T-helper 17 cell (primary cell): ENCODE measurements around the gene THOC7. TPM values are rescaled to one million over a fixed set of nuclear protein-coding genes. Genes with fewer than 3 reads are reported as not detected.

ENCODE experiments used
- ATAC-seq: fragments of 150-1000 bp; cut with Tn5 transposase; 2 replicates; pipeline ENCODE4 v1.10.0; 2021; ENCODE audit warnings: mild to moderate bottlenecking, moderate library complexity
- DNase-seq, 3 donors: peaks; one replicate each; pipeline versions ENCODE4 v3.0.0 to v3.0.0-alpha.2; 2020 to 2021
- H3K9me3 ChIP-seq: one replicate; pipeline ENCODE4 v1.7.0; 2013; ENCODE audit warnings: low read length, mild to moderate bottlenecking; ENCODE audit not compliant: control insufficient read depth, poor library complexity, severe bottlenecking
- H3K27ac Mint-ChIP-seq: one replicate; pipeline ENCODE4 v1.8.0; 2022; ENCODE audit warnings: mild to moderate bottlenecking, moderate library complexity, mixed read lengths
- H3K27me3 Mint-ChIP-seq: one replicate; pipeline ENCODE4 v1.8.0; 2022; ENCODE audit warnings: mixed read lengths
- H3K36me3 Mint-ChIP-seq: one replicate; pipeline ENCODE4 v1.8.0; 2022; ENCODE audit warnings: low read depth, mixed read lengths
- H3K4me1 Mint-ChIP-seq: one replicate; pipeline ENCODE4 v1.8.0; 2022; ENCODE audit warnings: mild to moderate bottlenecking, mixed read lengths
- H3K4me3 Mint-ChIP-seq: one replicate; pipeline ENCODE4 v1.8.0; 2022; ENCODE audit warnings: mild to moderate bottlenecking, moderate library complexity, mixed read lengths
- total RNA-seq, 4 donors: library from RNA in 2 of 4; stranded (reverse) in 2 of 4; gene quantifications; one replicate each; pipeline ENCODE4 v1.2.3 and lab custom pipeline; 2022 to 2026

THOC7 gene
- total RNA-seq, 2 donors from 2014 or later = 29.9 to 36.6 TPM

DNA sequence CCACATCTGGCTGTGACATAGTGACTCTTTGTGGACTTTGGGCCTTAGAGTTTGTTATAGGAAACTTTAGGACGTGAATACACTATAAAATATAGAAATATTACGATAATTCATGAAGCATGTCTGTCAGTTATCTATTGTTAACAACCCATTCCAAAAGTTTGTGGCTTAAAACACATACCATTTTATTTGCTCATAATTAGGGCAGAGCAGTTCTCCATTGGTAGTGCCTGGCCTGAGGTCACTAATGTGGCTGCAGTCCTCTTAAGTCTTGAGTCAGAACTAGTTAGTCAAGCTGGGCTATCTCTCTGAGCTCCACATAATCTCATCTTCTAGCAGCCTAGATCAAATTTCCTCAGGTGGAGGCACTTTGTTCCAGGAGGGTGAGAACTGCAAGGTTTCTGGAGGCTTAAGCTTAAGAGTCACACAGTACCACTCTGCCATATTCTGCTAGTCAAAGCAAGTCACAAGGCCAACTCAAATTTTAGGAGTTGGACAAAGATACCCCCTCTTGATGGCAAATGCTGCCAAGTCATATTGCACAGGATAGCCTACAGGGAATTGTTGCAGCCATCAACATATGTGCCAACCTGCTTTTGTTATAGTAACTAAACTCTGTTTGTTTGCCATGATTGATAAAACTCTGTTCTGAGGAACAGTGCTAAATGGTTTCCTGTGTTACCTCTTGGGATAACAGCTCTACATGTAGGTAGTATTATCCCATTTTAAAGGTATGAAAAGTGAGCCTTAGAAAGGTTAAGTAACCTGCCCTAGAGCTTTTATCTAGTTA, 8.7 kb upstream of the THOC7 start:
- Mint-ChIP-seq H3K36me3 (no peaks in the 10 kb centered on the region), H3K4me3 (no peak overlapping the region), H3K27me3 (no peaks in the 10 kb centered on the region), H3K27ac (no peak overlapping the region), H3K4me1 (peaks cover 33% of the 10 kb centered on the region)
- no peaks in the 10 kb centered on the region for H3K9me3 ChIP-seq
- ATAC-seq (no peak), DNase-seq (no peak)

DNA sequence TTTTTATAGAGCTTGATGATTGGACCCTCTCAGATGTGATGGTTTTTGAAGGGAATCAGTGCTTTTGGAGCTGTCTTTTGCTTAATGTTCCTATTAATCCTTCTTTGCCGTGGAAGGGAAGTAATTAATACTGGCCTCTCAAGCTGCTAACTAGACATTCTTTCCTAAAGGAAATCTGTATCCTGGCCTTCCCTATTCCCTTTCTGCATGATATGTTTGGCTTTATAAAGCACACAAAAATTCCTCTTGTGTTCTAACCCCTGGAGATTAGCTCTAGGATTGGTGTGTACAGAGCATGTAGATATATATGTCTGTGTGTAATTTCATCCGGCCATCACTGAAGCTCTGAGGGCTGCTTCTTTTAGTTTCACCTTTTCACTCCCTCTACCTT, 7.0 kb upstream of the THOC7 start:
- no peaks in the 10 kb centered on the region for H3K27me3 Mint-ChIP-seq
- ATAC-seq = no peak
- DNase-seq = no peak
- H3K9me3 ChIP-seq = no peaks in the 10 kb centered on the region
- H3K27ac Mint-ChIP-seq = peak overlapping the region; percentile 14
- peak overlapping the region; percentile 62 for H3K4me3 Mint-ChIP-seq
- H3K4me1 Mint-ChIP-seq = peaks cover 25% of the 10 kb centered on the region
- H3K36me3 Mint-ChIP-seq = no peaks in the 10 kb centered on the region

DNA sequence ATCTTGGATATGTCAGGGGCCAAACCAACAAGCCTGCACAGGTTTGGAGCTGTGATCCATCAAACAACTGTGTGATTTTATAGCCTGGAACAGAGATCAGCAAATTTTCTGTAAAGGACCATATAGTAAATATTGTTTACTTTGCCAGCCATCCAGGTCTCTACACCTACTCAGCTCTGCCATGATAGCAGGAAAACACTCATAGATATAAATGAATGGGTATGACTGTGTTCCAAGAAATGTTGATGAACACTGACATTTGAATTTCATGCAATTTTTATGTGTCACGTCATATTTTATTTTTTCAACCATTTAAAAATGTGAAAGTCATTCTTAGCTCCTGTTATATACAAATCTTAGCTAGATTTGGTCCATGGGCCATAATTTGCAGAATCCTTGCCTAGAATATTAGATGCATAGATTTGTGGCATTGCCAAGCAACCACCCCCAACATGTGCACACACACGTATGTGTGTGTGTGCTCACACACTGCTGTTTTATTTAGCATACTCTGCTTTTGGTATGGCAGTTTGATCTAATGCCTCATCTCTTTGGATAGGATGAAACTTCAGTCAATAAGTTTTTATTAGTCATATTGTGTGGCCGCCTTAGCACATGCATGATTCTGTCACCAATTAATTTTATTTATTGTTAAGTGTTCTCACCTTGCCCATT, 6.5 kb upstream of the THOC7 start:
- no peaks in the 10 kb centered on the region for H3K9me3 ChIP-seq
- no peak overlapping the region for H3K4me3 Mint-ChIP-seq
- H3K36me3 Mint-ChIP-seq = no peaks in the 10 kb centered on the region
- DNase-seq (no peak), ATAC-seq (no peak)
- no peak overlapping the region for H3K27ac Mint-ChIP-seq
- no peaks in the 10 kb centered on the region for H3K27me3 Mint-ChIP-seq
- H3K4me1 Mint-ChIP-seq = peaks cover 26% of the 10 kb centered on the region

DNA sequence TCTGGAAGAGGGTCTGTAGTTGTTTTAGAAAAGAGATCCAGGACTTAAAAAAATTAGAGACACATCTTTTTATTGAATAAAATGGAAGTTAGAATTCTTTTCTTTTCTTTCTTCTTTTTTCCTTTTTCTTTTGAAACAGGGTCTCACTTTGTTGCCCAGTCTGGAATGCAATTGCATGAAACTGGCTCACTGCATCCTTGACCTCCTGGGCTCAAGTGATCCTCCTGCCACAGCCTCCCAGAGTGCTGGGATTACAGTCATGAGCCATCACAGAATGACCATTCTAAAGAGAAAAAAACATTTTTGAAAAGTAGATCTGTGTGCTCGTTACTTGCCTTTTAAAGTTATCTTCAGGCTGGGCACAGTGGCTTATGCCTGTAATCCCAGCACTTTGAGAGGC, 3.6 kb upstream of the THOC7 start:
- Mint-ChIP-seq H3K4me1 (peaks cover 33% of the 10 kb centered on the region), H3K27ac (peak overlapping the region; percentile 41), H3K27me3 (no peaks in the 10 kb centered on the region), H3K4me3 (no peak overlapping the region), H3K36me3 (no peaks in the 10 kb centered on the region)
- ATAC-seq = no peak
- no peaks in the 10 kb centered on the region for H3K9me3 ChIP-seq
- no peak for DNase-seq

DNA sequence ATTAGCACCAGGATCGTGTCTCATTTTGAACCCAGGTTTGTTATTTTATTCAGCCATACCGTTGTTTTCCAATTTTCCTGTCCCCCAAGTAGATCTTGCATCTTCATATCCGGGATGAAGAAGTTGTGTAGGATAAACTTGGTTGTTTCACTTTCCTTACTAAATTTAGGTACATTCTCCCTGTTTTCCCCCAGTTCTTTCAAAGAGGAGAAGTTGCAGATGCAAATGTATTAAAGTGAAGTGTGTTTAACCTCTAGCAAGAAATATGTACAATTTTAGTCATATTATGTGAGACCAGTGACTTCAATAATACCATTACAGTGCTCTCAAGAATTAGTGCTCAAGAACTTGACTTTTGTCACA, 1.3 kb upstream of the THOC7 start:
- Mint-ChIP-seq H3K27ac (peak overlapping the region; percentile 93), H3K27me3 (no peaks in the 10 kb centered on the region), H3K4me1 (peaks cover 38% of the 10 kb centered on the region), H3K36me3 (no peaks in the 10 kb centered on the region), H3K4me3 (peak overlapping the region; percentile 90)
- H3K9me3 ChIP-seq = no peaks in the 10 kb centered on the region
- no peak for ATAC-seq
- DNase-seq = no peak

DNA sequence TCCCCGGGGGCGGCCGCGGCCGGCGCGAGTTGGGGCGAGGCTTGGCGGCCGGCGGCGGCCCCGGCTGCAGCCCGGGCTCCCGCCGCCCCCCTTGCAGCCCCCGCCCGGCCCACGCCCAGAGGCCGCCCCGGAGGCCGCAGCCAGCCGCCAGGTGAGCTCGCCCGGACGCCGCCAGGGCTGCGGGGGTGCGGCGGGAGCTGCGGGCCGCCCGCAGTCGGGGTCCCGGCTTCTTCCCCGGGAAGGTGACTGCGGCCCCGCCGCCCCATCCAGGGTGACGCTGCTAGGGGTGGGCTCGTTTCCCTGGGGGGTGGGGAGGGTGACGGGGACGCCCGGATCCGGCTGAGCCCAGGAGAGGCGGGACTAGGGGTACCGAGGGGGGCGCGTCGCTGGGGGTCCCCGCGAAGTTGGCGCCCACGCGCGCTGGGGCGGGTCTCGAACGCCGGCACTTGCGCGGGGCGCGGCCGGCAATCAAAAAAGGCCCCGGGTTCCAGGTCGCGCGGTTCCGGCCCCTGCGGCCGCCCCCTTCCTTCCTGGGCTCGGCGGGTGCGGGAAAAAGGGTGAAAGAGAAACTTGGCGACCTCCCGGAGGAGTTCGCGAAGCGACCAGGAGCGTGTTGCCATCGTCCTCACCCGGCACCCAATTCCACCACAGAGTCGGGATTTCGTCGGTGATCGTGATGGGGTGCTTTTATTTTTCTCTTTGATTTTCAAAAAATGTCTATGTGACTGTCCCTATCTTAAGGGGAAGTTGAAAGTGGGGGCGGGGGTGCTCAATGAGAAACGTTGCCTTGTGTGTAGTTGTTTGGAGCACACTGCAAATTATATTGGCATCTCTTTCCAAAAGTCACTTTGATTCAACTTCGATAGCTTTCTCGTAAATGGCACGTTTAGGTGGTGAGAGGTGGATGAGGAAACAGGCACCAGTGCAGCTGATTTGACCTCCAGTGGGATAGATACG, 681 bp upstream of the THOC7 start:
- Mint-ChIP-seq H3K27ac (peak overlapping the region; percentile 93), H3K27me3 (no peaks in the 10 kb centered on the region), H3K36me3 (no peaks in the 10 kb centered on the region), H3K4me1 (peaks cover 42% of the 10 kb centered on the region), H3K4me3 (peak overlapping the region; percentile 90)
- peak in 2 of 3 donors; percentile 34 to 45 for DNase-seq
- no peaks in the 10 kb centered on the region for H3K9me3 ChIP-seq
- ATAC-seq = peak; percentile 63

DNA sequence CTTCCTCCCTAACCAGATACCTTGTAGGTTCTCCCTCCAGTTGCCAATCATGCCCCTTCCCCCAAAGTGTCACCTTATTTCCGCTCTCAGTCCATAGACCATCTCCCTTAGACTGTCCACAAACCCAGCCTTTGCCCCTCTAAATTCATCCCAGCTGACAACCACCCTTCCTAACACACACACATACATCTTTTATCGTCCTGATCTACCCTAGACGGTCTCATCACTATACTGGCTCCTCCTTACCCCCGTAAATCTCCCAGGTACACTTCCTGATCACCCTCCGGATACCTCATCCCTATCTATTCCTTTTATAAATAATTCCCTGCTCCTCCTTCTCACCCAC, 828 bp downstream of the THOC7 start:
- Mint-ChIP-seq H3K27ac (peak overlapping the region; percentile 93), H3K4me3 (peak overlapping the region; percentile 96), H3K36me3 (no peaks in the 10 kb centered on the region), H3K27me3 (no peaks in the 10 kb centered on the region), H3K4me1 (peaks cover 40% of the 10 kb centered on the region)
- no peak for DNase-seq
- no peak for ATAC-seq
- no peaks in the 10 kb centered on the region for H3K9me3 ChIP-seq

DNA sequence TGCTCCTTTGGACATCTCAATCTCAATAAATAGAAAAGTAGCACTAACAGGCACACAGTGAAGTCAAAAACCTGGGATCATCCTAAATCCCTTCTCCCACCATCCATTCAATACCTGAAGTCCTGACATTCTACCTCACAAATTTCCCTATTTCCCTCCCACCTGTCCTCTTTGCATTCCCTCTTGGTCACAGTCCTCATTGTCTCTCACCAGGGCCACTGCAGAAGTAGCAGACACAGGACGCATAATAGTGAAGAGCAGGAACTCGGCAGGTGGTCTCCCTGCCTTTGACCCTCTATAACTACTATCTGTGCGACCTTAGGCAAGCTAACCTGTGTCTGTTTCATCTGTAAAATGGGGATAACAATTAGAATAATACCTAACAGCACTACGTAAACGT, 2.3 kb downstream of the THOC7 start:
- no peaks in the 10 kb centered on the region for H3K9me3 ChIP-seq
- H3K4me1 Mint-ChIP-seq = peaks cover 44% of the 10 kb centered on the region
- ATAC-seq (no peak), DNase-seq (no peak)
- H3K27me3 Mint-ChIP-seq = no peaks in the 10 kb centered on the region
- peak overlapping the region; percentile 45 for H3K4me3 Mint-ChIP-seq
- no peaks in the 10 kb centered on the region for H3K36me3 Mint-ChIP-seq
- H3K27ac Mint-ChIP-seq = peak overlapping the region; percentile 11

DNA sequence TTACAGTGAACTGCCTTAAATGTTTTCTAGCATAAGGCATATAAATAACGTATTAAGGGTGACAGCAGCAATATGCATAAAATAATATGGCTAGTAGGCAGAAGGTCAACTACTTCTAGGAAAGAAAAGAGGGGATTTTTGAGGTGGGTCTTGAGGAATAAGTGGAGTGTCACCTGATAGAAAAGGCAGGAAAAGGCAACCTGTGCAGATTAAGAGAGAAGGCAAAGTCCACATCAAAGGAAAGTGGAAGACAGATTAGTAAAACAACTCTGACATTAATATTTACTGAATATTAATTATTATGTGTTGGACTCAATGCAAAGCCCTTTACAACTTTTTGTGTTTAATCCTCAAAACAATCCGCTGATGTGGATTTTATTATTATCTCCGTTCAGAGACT, 2.8 kb downstream of the THOC7 start:
- Mint-ChIP-seq H3K36me3 (no peaks in the 10 kb centered on the region), H3K4me3 (no peak overlapping the region), H3K27me3 (no peaks in the 10 kb centered on the region), H3K4me1 (peaks cover 48% of the 10 kb centered on the region), H3K27ac (no peak overlapping the region)
- DNase-seq (no peak), ATAC-seq (no peak)
- H3K9me3 ChIP-seq = no peaks in the 10 kb centered on the region

DNA sequence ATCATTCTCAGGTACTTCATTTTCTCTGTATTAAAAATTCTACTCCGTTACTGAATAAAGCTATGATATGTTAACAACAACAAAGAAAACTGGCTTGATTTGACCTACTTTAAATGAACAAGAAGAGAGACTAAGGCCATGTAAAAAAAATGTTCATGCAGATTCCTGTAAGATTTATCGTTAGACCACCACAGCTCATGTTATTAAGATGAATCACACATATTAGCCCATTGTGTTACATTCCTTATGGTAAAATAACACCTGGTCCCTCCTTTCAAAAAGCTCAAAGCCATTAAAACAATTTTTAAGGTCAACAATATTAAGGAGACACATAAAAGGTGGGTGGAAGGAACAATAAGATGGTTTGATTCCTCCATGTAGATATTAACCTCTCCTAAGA, 6.3 kb downstream of the THOC7 start:
- H3K27me3 Mint-ChIP-seq = no peaks in the 10 kb centered on the region
- H3K4me1 Mint-ChIP-seq = peaks cover 37% of the 10 kb centered on the region
- H3K27ac Mint-ChIP-seq = no peak overlapping the region
- H3K9me3 ChIP-seq = no peaks in the 10 kb centered on the region
- ATAC-seq (no peak), DNase-seq (no peak)
- no peak overlapping the region for H3K4me3 Mint-ChIP-seq
- H3K36me3 Mint-ChIP-seq = peaks cover 1% of the 10 kb centered on the region

DNA sequence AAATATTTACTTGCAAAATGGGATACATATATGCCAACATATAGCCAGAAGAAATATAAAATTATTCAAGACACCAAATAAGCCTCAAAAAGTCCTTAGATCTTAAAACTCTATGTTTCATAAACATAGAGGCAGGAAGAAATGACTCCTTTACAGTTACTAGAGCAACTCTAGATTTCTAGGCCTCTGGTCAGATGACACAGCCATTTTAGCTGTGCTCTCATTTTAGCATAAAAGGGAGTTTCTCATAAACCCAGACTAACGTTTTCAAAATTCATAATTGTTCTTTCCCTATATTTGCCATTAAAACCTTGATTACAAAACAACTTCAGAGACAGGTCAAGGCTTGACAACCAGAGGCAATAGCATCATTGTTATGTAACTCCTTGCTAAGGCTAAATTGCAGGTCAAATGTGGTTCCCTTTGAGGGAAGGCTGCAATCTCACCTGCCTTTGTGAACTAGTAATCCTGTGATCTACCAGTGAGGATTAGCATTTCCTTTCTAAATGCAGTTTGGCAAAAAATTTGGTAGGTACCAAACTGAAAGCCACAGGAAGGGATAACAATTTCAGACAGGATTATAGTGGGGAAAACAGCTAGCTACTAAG, 8.2 kb downstream of the THOC7 start:
- no peak for DNase-seq
- no peaks in the 10 kb centered on the region for H3K9me3 ChIP-seq
- peaks cover 2% of the 10 kb centered on the region for H3K36me3 Mint-ChIP-seq
- H3K4me1 Mint-ChIP-seq = peaks cover 25% of the 10 kb centered on the region
- ATAC-seq = no peak
- no peak overlapping the region for H3K27ac Mint-ChIP-seq
- H3K27me3 Mint-ChIP-seq = no peaks in the 10 kb centered on the region
- H3K4me3 Mint-ChIP-seq = no peak overlapping the region

DNA sequence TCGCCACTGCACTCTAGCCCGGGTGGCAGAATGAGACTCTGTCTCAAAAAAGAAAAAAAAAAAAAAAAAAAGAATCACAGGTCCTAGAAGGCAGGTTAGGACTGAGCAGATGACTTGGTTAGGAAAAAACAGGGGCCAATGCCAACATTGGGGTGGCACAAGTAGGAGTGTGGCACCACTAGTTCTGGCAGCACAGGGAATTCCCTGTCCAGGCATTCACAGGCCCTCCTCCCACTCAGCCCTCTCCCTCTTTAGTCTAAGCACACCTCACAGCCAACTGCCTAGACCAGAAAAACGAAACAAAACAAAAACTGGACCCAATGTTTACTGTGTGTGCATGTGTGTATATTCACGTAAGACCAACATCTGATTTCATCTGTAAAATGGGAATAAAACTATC, 10.5 kb downstream of the THOC7 start:
- peaks cover 18% of the 10 kb centered on the region for H3K4me1 Mint-ChIP-seq
- no peak for ATAC-seq
- H3K27ac Mint-ChIP-seq = no peak overlapping the region
- H3K4me3 Mint-ChIP-seq = no peak overlapping the region
- H3K36me3 Mint-ChIP-seq = peaks cover 2% of the 10 kb centered on the region
- H3K27me3 Mint-ChIP-seq = no peaks in the 10 kb centered on the region
- no peak for DNase-seq
- H3K9me3 ChIP-seq = no peaks in the 10 kb centered on the region

DNA sequence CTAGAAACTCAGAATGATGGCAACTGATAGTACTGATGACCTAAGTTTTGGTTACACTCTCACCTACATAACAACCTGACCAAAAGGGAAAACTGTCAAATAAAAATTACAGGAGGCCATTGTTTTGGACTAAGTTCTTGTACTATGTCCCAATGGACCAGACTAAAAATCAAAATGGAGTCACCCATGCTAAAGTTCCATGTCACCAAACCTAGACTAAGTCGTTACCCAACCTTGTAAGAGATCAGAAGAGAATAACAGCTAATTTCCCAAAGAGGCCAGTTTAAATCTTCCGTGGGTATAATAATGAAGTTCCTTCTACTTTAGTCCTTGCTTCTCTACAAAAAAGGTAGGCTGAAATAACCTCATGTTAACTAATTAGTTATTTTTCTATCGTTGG, 12.3 kb downstream of the THOC7 start:
- no peak for DNase-seq
- H3K9me3 ChIP-seq = no peaks in the 10 kb centered on the region
- Mint-ChIP-seq H3K4me1 (peaks cover 14% of the 10 kb centered on the region), H3K36me3 (peaks cover 2% of the 10 kb centered on the region), H3K27me3 (no peaks in the 10 kb centered on the region), H3K27ac (no peak overlapping the region), H3K4me3 (no peak overlapping the region)
- no peak for ATAC-seq
